GM21447 (cell line): ENCODE results near the gene FECH.

Experiments
- ATAC-seq: cut with Tn5 transposase; IDR thresholded peaks from one replicate; pipeline ENCODE4 v1.9.1; 2021; ENCODE audit not compliant: unreplicated experiment

FECH gene

GRCh38 chr18:57581301-57581934 lies 5.1 kb downstream of the FECH start:
- ATAC-seq, result peak; percentile 94

GRCh38 chr18:57579934-57580333 lies 6.6 kb downstream of the FECH start:
- ATAC-seq, result no peak

- ATAC-seq, result no peak
These were observed 10.2 kb downstream of the FECH start for GRCh38 chr18:57576316-57576715.

- ATAC-seq, result no peak
These were observed 11.0 kb downstream of the FECH start for GRCh38 chr18:57575542-57575941.

GRCh38 chr18:57574866-57575265 lies 11.6 kb downstream of the FECH start:
- no peak for ATAC-seq

- ATAC-seq, result no peak
These were observed 16.3 kb downstream of the FECH start for GRCh38 chr18:57570162-57570561.

- no peak for ATAC-seq
These were observed 17.4 kb downstream of the FECH start for GRCh38 chr18:57569133-57569532.

- no peak for ATAC-seq
These were observed 24.6 kb downstream of the FECH start for GRCh38 chr18:57561728-57562423.

- no peak for ATAC-seq
These were observed 25.2 kb downstream of the FECH start for GRCh38 chr18:57561261-57561660.

- ATAC-seq, result no peak
These were observed 27.2 kb downstream of the FECH start for GRCh38 chr18:57559314-57559713.

- no peak for ATAC-seq
These were observed 31.4 kb downstream of the FECH start for GRCh38 chr18:57555134-57555533.

- ATAC-seq, result no peak
These were observed 36.0 kb downstream of the FECH start for GRCh38 chr18:57550510-57550909.

GRCh38 chr18:57547260-57547659 lies 39.2 kb downstream of the FECH start:
- ATAC-seq, result no peak

- peak; percentile 84 for ATAC-seq
These were observed 41.4 kb downstream of the FECH start for GRCh38 chr18:57544936-57545660.

- no peak for ATAC-seq
These were observed 42.9 kb downstream of the FECH start for GRCh38 chr18:57543560-57543959.

- ATAC-seq, result no peak
These were observed 43.6 kb downstream of the FECH start for GRCh38 chr18:57542812-57543427.

GRCh38 chr18:57542126-57542525 lies 44.4 kb downstream of the FECH start:
- no peak for ATAC-seq

GRCh38 chr18:57539702-57540101 lies 46.8 kb downstream of the FECH start:
- no peak for ATAC-seq

GRCh38 chr18:57538614-57539013 lies 47.9 kb downstream of the FECH start:
- ATAC-seq, result no peak

- no peak for ATAC-seq
These were observed 52.0 kb downstream of the FECH start for GRCh38 chr18:57534511-57534909.

- no peak for ATAC-seq
These were observed 52.5 kb downstream of the FECH start for GRCh38 chr18:57533868-57534510.
